Trophoblast cell (in vitro differentiated cells and primary cell): ENCODE measurements around the gene IQSEC3.

Source experiments
- DNase-seq, 2 donors: peaks; one replicate each; pipeline ENCODE4 v3.0.0-alpha.2; 2016
- H2AFZ ChIP-seq: 2 replicates; pipeline ENCODE4 v1.6.1; 2013; ENCODE audit warnings: low read length, moderate library complexity, mild to moderate bottlenecking; ENCODE audit not compliant: insufficient read depth, poor library complexity
- H2AK5ac ChIP-seq: 2 replicates; pipeline ENCODE4 v1.6.1; 2013; ENCODE audit warnings: mild to moderate bottlenecking, low read length
- H2BK120ac ChIP-seq: 2 replicates; pipeline ENCODE4 v1.6.1; 2013; ENCODE audit warnings: low read length, mild to moderate bottlenecking, moderate library complexity; ENCODE audit not compliant: insufficient read depth, poor library complexity
- H2BK12ac ChIP-seq: 2 replicates; pipeline ENCODE4 v1.6.1; 2013; ENCODE audit warnings: mild to moderate bottlenecking, low read length, moderate library complexity
- H2BK5ac ChIP-seq: 2 replicates; pipeline ENCODE4 v1.6.1; 2013; ENCODE audit warnings: low read length, low read depth, moderate library complexity, mild to moderate bottlenecking; ENCODE audit not compliant: poor library complexity
- H3K14ac ChIP-seq: 2 replicates; pipeline ENCODE4 v1.6.1; 2013; ENCODE audit warnings: mild to moderate bottlenecking, low read length
- H3K18ac ChIP-seq: 2 replicates; pipeline ENCODE4 v1.6.1; 2013; ENCODE audit warnings: mild to moderate bottlenecking, low read length
- H3K23ac ChIP-seq: 2 replicates; pipeline ENCODE4 v1.6.1; 2013; ENCODE audit warnings: low read length
- H3K27ac ChIP-seq: 2 replicates; pipeline ENCODE4 v1.5.1; 2013; ENCODE audit warnings: low read depth, mild to moderate bottlenecking, inconsistent platforms, low read length, moderate library complexity
- H3K27me3 ChIP-seq: 2 replicates; pipeline ENCODE4 v1.6.1; 2013; ENCODE audit warnings: inconsistent platforms, mild to moderate bottlenecking, low read length, moderate library complexity; ENCODE audit not compliant: insufficient read depth
- H3K36me3 ChIP-seq, 2 experiments: 1 replicate in 1 of 2; 2 replicates in 1 of 2; pipeline ENCODE4 v1.6.1; 2013; ENCODE audit warnings: low read length in 2 of 2, mild to moderate bottlenecking in 2 of 2, moderate library complexity in 1 of 2; ENCODE audit not compliant: insufficient read depth in 2 of 2, control insufficient read depth in 1 of 2
- H3K4ac ChIP-seq: 2 replicates; pipeline ENCODE4 v1.6.1; 2013; ENCODE audit warnings: low read depth, mild to moderate bottlenecking, low read length, moderate library complexity
- H3K4me1 ChIP-seq, 2 experiments: 1 replicate in 1 of 2; 2 replicates in 1 of 2; pipeline ENCODE4 v1.6.1; 2013; ENCODE audit warnings: low read length in 2 of 2, mild to moderate bottlenecking in 2 of 2, moderate library complexity in 1 of 2; ENCODE audit not compliant: insufficient read depth in 2 of 2, control insufficient read depth in 1 of 2
- H3K4me2 ChIP-seq: 2 replicates; pipeline ENCODE4 v1.6.1; 2013; ENCODE audit warnings: inconsistent platforms, mild to moderate bottlenecking, low read length, moderate library complexity
- H3K4me3 ChIP-seq: 2 replicates; pipeline ENCODE4 v1.5.1; 2013; ENCODE audit warnings: mild to moderate bottlenecking, low read depth, low read length, inconsistent platforms
- H3K79me1 ChIP-seq: one replicate; pipeline ENCODE4 v1.6.1; 2013; ENCODE audit warnings: low read length
- H3K79me2 ChIP-seq: 2 replicates; pipeline ENCODE4 v1.6.1; 2013; ENCODE audit warnings: low read length, mild to moderate bottlenecking; ENCODE audit not compliant: control insufficient read depth, insufficient read depth, poor library complexity
- H3K9ac ChIP-seq: 2 replicates; pipeline ENCODE4 v1.6.1; 2013; ENCODE audit warnings: mild to moderate bottlenecking, low read length
- H3K9me3 ChIP-seq: 2 replicates; pipeline ENCODE4 v1.6.1; 2013; ENCODE audit warnings: low read depth, mild to moderate bottlenecking, control low read depth, inconsistent platforms, low read length; ENCODE audit not compliant: insufficient read depth
- H4K12ac ChIP-seq: 2 replicates; pipeline ENCODE4 v1.6.1; 2013; ENCODE audit warnings: low read depth, mild to moderate bottlenecking, low read length, moderate library complexity
- H4K8ac ChIP-seq: 2 replicates; pipeline ENCODE4 v1.6.1; 2013; ENCODE audit warnings: low read depth, mild to moderate bottlenecking, low read length, moderate library complexity
- H4K91ac ChIP-seq: one replicate; pipeline ENCODE4 v1.6.1; 2013; ENCODE audit warnings: low read depth, mild to moderate bottlenecking, low read length, moderate library complexity
- WGBS: extraction: QIAGEN DNeasy Blood & Tissue Kit; methylation state at CpG from one replicate; pipeline ENCODE4 v1.1.7; 2013; ENCODE audit warnings: missing lambda C conversion rate; ENCODE audit not compliant: insufficient read length, insufficient coverage; ENCODE audit errors: extremely low coverage; 5-methylcytosine and 5-hydroxymethylcytosine counted together

IQSEC3 gene

GRCh38 chr12:189622-189962 lies 123.0 kb downstream of the IQSEC3 start:
- Histone ChIP-seq H3K18ac (no peak overlapping the region), H3K4ac (no peak overlapping the region), H2BK12ac (no peak overlapping the region), H3K4me1 (no peaks in the 10 kb centered on the region), H3K9ac (no peak overlapping the region), H2AFZ (no peak overlapping the region), H3K27ac (no peak overlapping the region), H4K12ac (no peak overlapping the region), H2BK120ac (no peak overlapping the region), H3K27me3 (no peaks in the 10 kb centered on the region), H3K23ac (no peak overlapping the region), H4K8ac (no peak overlapping the region), H2BK5ac (no peak overlapping the region), H3K79me1 (no peaks in the 10 kb centered on the region), H3K4me2 (no peak overlapping the region), H4K91ac (no peak overlapping the region), H3K9me3 (peaks cover 5% of the 10 kb centered on the region), H3K14ac (no peak overlapping the region), H3K79me2 (no peaks in the 10 kb centered on the region), H2AK5ac (no peak overlapping the region), H3K36me3 (no peaks in the 10 kb centered on the region), H3K4me3 (no peak overlapping the region)
- WGBS: no CpG with 5 or more reads among the region's 6 CpGs
- DNase-seq: no peak

DNA sequence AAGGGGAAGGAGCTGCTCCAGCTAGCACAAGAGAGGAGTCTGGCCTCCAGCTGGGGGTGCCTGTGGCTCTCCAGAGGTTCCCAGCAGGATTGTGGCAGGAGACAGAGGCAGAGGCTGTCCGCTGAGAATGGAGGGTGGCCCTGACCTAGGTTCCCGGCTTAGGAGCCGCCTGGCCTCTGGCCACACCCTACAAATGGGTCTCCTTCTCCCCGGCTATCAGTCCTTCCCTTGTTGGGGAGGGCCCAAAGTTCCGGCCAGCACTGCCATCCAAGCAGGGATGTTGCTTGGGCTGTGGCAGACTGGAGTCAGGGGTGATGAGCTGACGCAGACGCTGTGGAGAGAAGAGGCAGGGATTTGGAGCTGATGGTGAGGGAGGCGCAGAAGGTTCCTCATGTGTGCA lies 124.3 kb downstream of the IQSEC3 start:
- Histone ChIP-seq H3K23ac (no peak overlapping the region), H4K8ac (no peak overlapping the region), H2AFZ (no peak overlapping the region), H2BK5ac (no peak overlapping the region), H3K4ac (no peak overlapping the region), H2BK12ac (no peak overlapping the region), H3K14ac (no peak overlapping the region), H3K4me3 (no peak overlapping the region), H3K36me3 (no peaks in the 10 kb centered on the region), H4K91ac (no peak overlapping the region), H3K4me1 (no peaks in the 10 kb centered on the region), H3K27me3 (no peaks in the 10 kb centered on the region), H3K9me3 (peaks cover 4% of the 10 kb centered on the region), H3K4me2 (no peak overlapping the region), H3K27ac (no peak overlapping the region), H3K79me2 (no peaks in the 10 kb centered on the region), H3K79me1 (no peaks in the 10 kb centered on the region), H2BK120ac (no peak overlapping the region), H4K12ac (no peak overlapping the region), H2AK5ac (no peak overlapping the region), H3K9ac (no peak overlapping the region), H3K18ac (no peak overlapping the region)
- DNase-seq: no peak
- WGBS: no CpG with 5 or more reads among the region's 8 CpGs

GRCh38 chr12:191541-191940 lies 125.0 kb downstream of the IQSEC3 start:
- H3K79me2 ChIP-seq: no peaks in the 10 kb centered on the region
- H2BK12ac ChIP-seq: no peak overlapping the region
- H3K27ac ChIP-seq: no peak overlapping the region
- H4K12ac ChIP-seq: no peak overlapping the region
- no peaks in the 10 kb centered on the region for H3K79me1 ChIP-seq
- no peak overlapping the region for H3K18ac ChIP-seq
- no peak overlapping the region for H3K4ac ChIP-seq
- no peaks in the 10 kb centered on the region for H3K4me1 ChIP-seq
- no peak overlapping the region for H2BK120ac ChIP-seq
- H3K9me3 ChIP-seq: peaks cover 4% of the 10 kb centered on the region
- no peaks in the 10 kb centered on the region for H3K36me3 ChIP-seq
- no peak overlapping the region for H2AFZ ChIP-seq
- no peak overlapping the region for H3K4me2 ChIP-seq
- no peak for DNase-seq
- no peak overlapping the region for H3K14ac ChIP-seq
- no peak overlapping the region for H3K23ac ChIP-seq
- no peak overlapping the region for H4K8ac ChIP-seq
- no peak overlapping the region for H3K9ac ChIP-seq
- H2BK5ac ChIP-seq: no peak overlapping the region
- no peaks in the 10 kb centered on the region for H3K27me3 ChIP-seq
- WGBS: no CpG with 5 or more reads among the region's 3 CpGs
- H2AK5ac ChIP-seq: no peak overlapping the region
- no peak overlapping the region for H4K91ac ChIP-seq
- H3K4me3 ChIP-seq: no peak overlapping the region

DNA sequence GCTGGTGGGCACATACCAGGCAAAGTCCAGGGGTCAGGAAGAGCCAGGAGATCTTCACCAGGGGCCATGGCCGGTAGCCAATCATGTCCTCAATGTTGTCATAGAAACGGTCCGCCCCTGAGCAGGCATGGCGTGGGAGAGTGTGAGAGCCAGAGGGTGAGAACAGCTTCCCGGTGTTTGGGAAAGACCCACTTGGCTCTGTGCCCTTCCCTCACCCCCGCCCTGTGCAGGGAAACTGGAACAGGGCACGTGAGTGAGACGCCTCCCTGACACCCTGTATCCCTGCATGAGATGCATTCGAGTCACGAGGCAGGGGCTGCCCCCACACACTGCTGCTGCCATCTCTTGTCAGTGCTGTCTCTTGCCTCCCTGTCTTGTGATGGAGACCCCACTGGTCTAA lies 126.7 kb downstream of the IQSEC3 start:
- no CpG with 5 or more reads among the region's 10 CpGs for WGBS
- peaks cover 4% of the 10 kb centered on the region for H3K9me3 ChIP-seq
- H3K23ac ChIP-seq: no peak overlapping the region
- no peak overlapping the region for H2BK120ac ChIP-seq
- no peaks in the 10 kb centered on the region for H3K27me3 ChIP-seq
- DNase-seq: no peak
- no peak overlapping the region for H3K4ac ChIP-seq
- no peaks in the 10 kb centered on the region for H3K79me2 ChIP-seq
- no peak overlapping the region for H3K14ac ChIP-seq
- H2BK5ac ChIP-seq: no peak overlapping the region
- H3K9ac ChIP-seq: no peak overlapping the region
- H4K8ac ChIP-seq: no peak overlapping the region
- no peaks in the 10 kb centered on the region for H3K79me1 ChIP-seq
- H3K36me3 ChIP-seq: no peaks in the 10 kb centered on the region
- no peak overlapping the region for H3K18ac ChIP-seq
- H3K4me3 ChIP-seq: no peak overlapping the region
- H3K4me2 ChIP-seq: no peak overlapping the region
- H3K27ac ChIP-seq: no peak overlapping the region
- no peaks in the 10 kb centered on the region for H3K4me1 ChIP-seq
- H2BK12ac ChIP-seq: no peak overlapping the region
- no peak overlapping the region for H4K12ac ChIP-seq
- no peak overlapping the region for H4K91ac ChIP-seq
- H2AFZ ChIP-seq: no peak overlapping the region
- H2AK5ac ChIP-seq: no peak overlapping the region
